Gastrocnemius medialis (tissue), 4 donors: ENCODE results near the gene RIC8A. TPM values are rescaled to one million over a fixed set of nuclear protein-coding genes. Genes with fewer than 3 reads are reported as not detected.
A peak's percentile ranks its signal among the peaks of the same experiment; 100 is the strongest.
"Not testable (repeated sequence)": the region's sequence is repeated elsewhere in the genome, so short reads cannot be mapped to it uniquely, and the experiment has no call there.

Experiments
- ATAC-seq, 2 donors: fragments of 150-250 bp; one replicate each; pipeline ENCODE4 v1.9.1; 2016
- DNase-seq, 2 donors: peaks; one replicate each; pipeline ENCODE4 v3.0.0-alpha.2; 2019
- H3K27ac ChIP-seq, 4 donors: fragments of 200-600 bp; sonication (generic); 1 replicate in 1 of 4; 2 replicates in 3 of 4; pipeline ENCODE4 v1.5.1; 2016 to 2018; ENCODE audit warnings: mild to moderate bottlenecking in 2 of 4, moderate library complexity in 1 of 4
- H3K27me3 ChIP-seq, 3 donors: fragments of 200-600 bp; sonication (generic) in 2 of 3; 1 replicate in 1 of 3; 2 replicates in 2 of 3; pipeline versions ENCODE4 v1.5.1 to v1.6.0; 2016 to 2019; ENCODE audit warnings: mild to moderate bottlenecking in 1 of 3, moderate library complexity in 1 of 3
- H3K36me3 ChIP-seq, 2 donors: fragments of 200-600 bp; sonication (generic) in 1 of 2; one replicate each; pipeline ENCODE4 v1.5.1; 2017 to 2018
- H3K4me1 ChIP-seq, 2 donors: fragments of 200-600 bp; sonication (generic) in 1 of 2; one replicate each; pipeline ENCODE4 v1.5.1; 2016 to 2017; ENCODE audit warnings: mild to moderate bottlenecking in 2 of 2
- H3K4me3 ChIP-seq, 4 donors: fragments of 200-600 bp; sonication (generic) in 3 of 4; 1 replicate in 1 of 4; 2 replicates in 3 of 4; pipeline ENCODE4 v1.5.1; 2016 to 2019; ENCODE audit warnings: mild to moderate bottlenecking in 2 of 4
- H3K9me3 ChIP-seq, 3 donors: fragments of 200-600 bp; sonication (generic) in 2 of 3; 1 replicate in 1 of 3; 2 replicates in 2 of 3; pipeline ENCODE4 v1.5.1; 2016 to 2019
- POLR2A ChIP-seq, 2 donors: fragments of 450-650 bp; IDR thresholded peaks; one replicate each; pipeline ENCODE4 v1.6.1; 2017; ENCODE audit warnings: antibody characterized with exemption in 2 of 2, mild to moderate bottlenecking in 2 of 2, moderate library complexity in 2 of 2
- in situ Hi-C, 4 donors: fragments of 200-750 bp; cut with MboI; loops; one replicate each; pipeline versions ENCODE4 v1.15.0 to v1.8.0; 2017; ENCODE audit warnings: low sequenced_read_pairs in 4 of 4
- intact Hi-C: fragments of 100-400 bp; cut with DNase I; formaldehyde crosslinking; loops from one replicate; pipeline ENCODE4 v1.15.1; 2023; ENCODE audit warnings: low total_unique reads
- total RNA-seq, 4 donors: library from RNA; depleted of rRNA; stranded (reverse); fragments of >200 nt; gene quantifications; one replicate each; pipeline versions ENCODE4 v1.1.0 to v1.2.3, GENCODE V29; 2016
- TF ChIP-seq, protein P1 (sequence below), 5 experiments: fragments of 450-650 bp in 3 of 5; fragments of 200-600 bp in 2 of 5; sonication (generic) in 2 of 5; IDR thresholded peaks in 4 of 5; conservative IDR thresholded peaks in 1 of 5; 1 replicate in 4 of 5; 2 replicates in 1 of 5; pipeline ENCODE4 v1.5.1; 2016 to 2019; ENCODE audit warnings: antibody characterized with exemption in 5 of 5, mild to moderate bottlenecking in 3 of 5, moderate library complexity in 3 of 5

RIC8A gene
- total RNA-seq, 4 donors from 2014 or later: 35.6 to 68.5 (median 47.8) TPM

DNA sequence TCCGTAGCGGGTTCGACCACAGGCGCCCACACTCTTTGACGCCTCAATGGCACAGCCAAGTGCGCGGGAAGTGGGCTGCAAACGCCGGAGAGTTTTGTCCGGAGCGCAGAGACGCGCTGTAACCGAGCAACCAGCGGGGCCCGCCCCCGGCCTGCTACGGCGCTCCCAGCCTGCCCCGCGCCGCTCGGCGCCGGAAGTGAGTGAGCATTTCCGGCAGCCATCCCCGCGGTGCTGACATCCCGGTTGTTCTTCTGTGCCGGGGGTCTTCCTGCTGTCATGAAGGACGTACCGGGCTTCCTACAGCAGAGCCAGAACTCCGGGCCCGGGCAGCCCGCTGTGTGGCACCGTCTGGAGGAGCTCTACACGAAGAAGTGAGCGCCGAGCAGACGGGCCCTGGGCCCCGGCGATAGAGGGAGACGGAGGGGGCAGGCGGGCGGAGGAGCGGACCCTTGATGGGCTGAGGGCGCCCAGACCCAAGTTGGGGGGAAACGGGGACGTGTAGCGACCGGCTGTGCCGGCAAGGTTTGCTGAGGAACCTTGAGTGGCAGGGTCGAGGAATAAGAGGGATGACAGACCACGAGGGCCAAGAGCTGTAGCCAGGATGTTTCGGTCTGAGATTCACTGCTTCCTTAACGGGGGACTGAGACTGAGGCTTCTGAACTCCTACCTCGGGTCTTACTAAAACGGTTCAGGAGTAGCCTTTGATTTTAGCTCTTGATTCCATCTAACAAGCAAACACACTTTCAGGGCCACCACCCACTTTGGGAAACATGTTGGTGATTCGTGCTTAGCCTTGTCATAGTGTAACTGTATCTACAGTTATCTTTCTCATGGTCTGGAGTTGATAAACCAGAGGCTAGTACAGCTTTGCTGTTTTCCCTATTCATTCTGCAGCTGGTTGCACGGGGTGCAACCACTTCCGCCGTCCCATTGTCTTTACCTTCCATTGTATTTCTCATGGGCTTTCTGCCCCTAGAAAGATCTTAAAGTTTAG, 29.6 kb downstream of the RIC8A start, which contains the start of gene PSMD13:
PSMD13 (plus strand) TSS at position 203 of the 994 bp plus-strand sequence; CDS start at position 277, 74 bp downstream.
- Histone ChIP-seq H3K27ac (peak within 1 kb of the TSS; percentile 97 to 99 (median 97)), H3K27me3 (no peaks in the 10 kb centered on the region), H3K9me3 (no peaks in the 10 kb centered on the region), H3K36me3 (peaks cover 0 to 18% of the 10 kb centered on the region in 2 donors), H3K4me3 (peak within 1 kb of the TSS; percentile 88 to 100 (median 98)), H3K4me1 (peaks cover 42 to 43% of the 10 kb centered on the region in 2 donors)
- intact Hi-C loops: loop anchor here (1.0 to 5.0 kb wide), 5 partner anchors 29 to 281 kb away; partner anchors contain the start of genes PGGHG and RNH1
- peak; percentile 57 to 78 for DNase-seq
- peak; percentile 87 to 91 for ATAC-seq
- peak; percentile 71 to 94 for TF ChIP-seq POLR2A (IDR thresholded peaks at IDR 0.05)
- TF ChIP-seq, protein P1, sequence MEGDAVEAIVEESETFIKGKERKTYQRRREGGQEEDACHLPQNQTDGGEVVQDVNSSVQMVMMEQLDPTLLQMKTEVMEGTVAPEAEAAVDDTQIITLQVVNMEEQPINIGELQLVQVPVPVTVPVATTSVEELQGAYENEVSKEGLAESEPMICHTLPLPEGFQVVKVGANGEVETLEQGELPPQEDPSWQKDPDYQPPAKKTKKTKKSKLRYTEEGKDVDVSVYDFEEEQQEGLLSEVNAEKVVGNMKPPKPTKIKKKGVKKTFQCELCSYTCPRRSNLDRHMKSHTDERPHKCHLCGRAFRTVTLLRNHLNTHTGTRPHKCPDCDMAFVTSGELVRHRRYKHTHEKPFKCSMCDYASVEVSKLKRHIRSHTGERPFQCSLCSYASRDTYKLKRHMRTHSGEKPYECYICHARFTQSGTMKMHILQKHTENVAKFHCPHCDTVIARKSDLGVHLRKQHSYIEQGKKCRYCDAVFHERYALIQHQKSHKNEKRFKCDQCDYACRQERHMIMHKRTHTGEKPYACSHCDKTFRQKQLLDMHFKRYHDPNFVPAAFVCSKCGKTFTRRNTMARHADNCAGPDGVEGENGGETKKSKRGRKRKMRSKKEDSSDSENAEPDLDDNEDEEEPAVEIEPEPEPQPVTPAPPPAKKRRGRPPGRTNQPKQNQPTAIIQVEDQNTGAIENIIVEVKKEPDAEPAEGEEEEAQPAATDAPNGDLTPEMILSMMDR (IDR thresholded peaks at IDR 0.05 in 4 of 5, conservative IDR thresholded peaks at IDR 0.05 in 1 of 5): no peak
- in situ Hi-C loops: no loop called here

DNA sequence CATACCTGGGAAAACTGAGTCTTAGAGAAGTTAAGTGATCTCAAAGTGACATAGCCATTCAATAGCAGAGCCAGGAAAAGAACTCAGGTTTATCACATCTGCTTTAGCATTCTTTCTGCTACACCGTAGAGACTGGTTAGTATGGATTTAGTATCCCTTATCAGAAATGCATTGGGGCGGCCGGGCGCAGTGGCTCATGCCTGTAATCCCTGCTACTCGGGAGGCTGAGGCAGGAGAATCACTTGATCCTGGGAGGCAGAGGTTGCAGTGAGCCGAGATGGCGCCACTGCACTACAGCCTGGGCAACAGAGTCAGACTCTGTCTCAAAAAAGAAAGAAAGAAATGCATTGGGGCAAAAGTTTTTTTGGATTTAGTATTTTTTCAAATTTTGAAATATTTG, 30.8 kb downstream of the RIC8A start:
- H3K9me3 ChIP-seq, H3K27me3 ChIP-seq, ATAC-seq, DNase-seq, in situ Hi-C loops: not testable (repeated sequence)
- Histone ChIP-seq H3K4me1 (peaks cover 48 to 49% of the 10 kb centered on the region in 2 donors), H3K27ac (peak overlapping the region in 3 of 4 donors; percentile 97 to 99 (median 97)), H3K4me3 (peak overlapping the region; percentile 88 to 100 (median 98)), H3K36me3 (peaks cover 0 to 30% of the 10 kb centered on the region in 2 donors)
- intact Hi-C loops: loop anchor here (5.0 kb wide), 1 partner anchor 49 kb away; the partner anchor contains the start of gene PGGHG

GRCh38 chr11:240315-240714, 32.8 kb downstream of the RIC8A start:
- no peak overlapping the region for H3K4me3 ChIP-seq
- in situ Hi-C loops: no loop called here
- DNase-seq: no peak
- no peaks in the 10 kb centered on the region for H3K9me3 ChIP-seq
- intact Hi-C loops: no loop called here
- peaks cover 0 to 50% of the 10 kb centered on the region in 2 donors for H3K36me3 ChIP-seq
- ATAC-seq: no peak
- H3K4me1 ChIP-seq: peaks cover 40 to 43% of the 10 kb centered on the region in 2 donors
- H3K27me3 ChIP-seq: no peaks in the 10 kb centered on the region
- H3K27ac ChIP-seq: peak overlapping the region in 1 of 4 donors; percentile 81
- TF ChIP-seq, protein P1 (IDR thresholded peaks at IDR 0.05 in 4 of 5, conservative IDR thresholded peaks at IDR 0.05 in 1 of 5): no peak
- no peak for TF ChIP-seq POLR2A (IDR thresholded peaks at IDR 0.05)

GRCh38 chr11:241634-242033, 34.1 kb downstream of the RIC8A start:
- H3K27me3 ChIP-seq: no peaks in the 10 kb centered on the region
- TF ChIP-seq, protein P1 (IDR thresholded peaks at IDR 0.05 in 4 of 5, conservative IDR thresholded peaks at IDR 0.05 in 1 of 5): no peak
- TF ChIP-seq POLR2A (IDR thresholded peaks at IDR 0.05): peak in 1 of 2 donors; percentile 39
- no peak overlapping the region for H3K4me3 ChIP-seq
- intact Hi-C loops: no loop called here
- H3K27ac ChIP-seq: peak overlapping the region; percentile 57 to 81 (median 68)
- peaks cover 36 to 40% of the 10 kb centered on the region in 2 donors for H3K4me1 ChIP-seq
- in situ Hi-C loops: no loop called here
- DNase-seq (peak in 1 of 2 donors; percentile 51), ATAC-seq (peak; percentile 45 to 79)
- peaks cover 0 to 62% of the 10 kb centered on the region in 2 donors for H3K36me3 ChIP-seq
- H3K9me3 ChIP-seq: no peaks in the 10 kb centered on the region

GRCh38 chr11:244376-244775, 36.9 kb downstream of the RIC8A start:
- Histone ChIP-seq H3K4me1 (peaks cover 20 to 21% of the 10 kb centered on the region in 2 donors), H3K9me3 (no peaks in the 10 kb centered on the region), H3K27me3 (no peaks in the 10 kb centered on the region), H3K36me3 (peaks cover 0 to 88% of the 10 kb centered on the region in 2 donors), H3K27ac (no peak overlapping the region), H3K4me3 (no peak overlapping the region)
- no peak for TF ChIP-seq POLR2A (IDR thresholded peaks at IDR 0.05)
- TF ChIP-seq, protein P1 (IDR thresholded peaks at IDR 0.05 in 4 of 5, conservative IDR thresholded peaks at IDR 0.05 in 1 of 5): no peak
- in situ Hi-C loops (no loop called here), intact Hi-C loops (no loop called here)
- DNase-seq (no peak), ATAC-seq (no peak)
